ENCODE results near the gene AGMAT.

The AGMAT gene

GRCh38 chr1:15558516-15558915, 26.3 kb downstream of the AGMAT start:
- DNase-seq: no peak

GRCh38 chr1:15557594-15557993, 27.3 kb downstream of the AGMAT start:
- no peak for DNase-seq

DNA sequence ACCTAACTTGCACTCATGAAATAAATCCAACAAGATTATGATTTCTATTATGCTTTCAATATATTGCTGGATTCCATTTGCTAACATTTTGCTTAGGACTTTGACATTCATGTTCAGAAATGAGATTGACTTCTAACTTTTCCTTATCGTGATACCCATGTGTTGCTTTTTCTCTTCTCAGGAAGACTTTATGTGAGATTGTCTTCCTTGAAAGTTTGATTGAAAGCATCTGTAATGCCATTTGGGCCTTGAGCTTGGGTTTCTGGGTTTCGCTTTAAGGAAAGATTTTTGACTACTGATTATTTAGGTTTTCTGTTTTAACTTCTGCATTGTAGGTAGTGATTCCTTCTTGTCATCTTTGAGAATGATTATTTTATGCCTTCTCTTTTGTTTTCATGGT, 27.8 kb downstream of the AGMAT start:
- DNase-seq: no peak

DNA sequence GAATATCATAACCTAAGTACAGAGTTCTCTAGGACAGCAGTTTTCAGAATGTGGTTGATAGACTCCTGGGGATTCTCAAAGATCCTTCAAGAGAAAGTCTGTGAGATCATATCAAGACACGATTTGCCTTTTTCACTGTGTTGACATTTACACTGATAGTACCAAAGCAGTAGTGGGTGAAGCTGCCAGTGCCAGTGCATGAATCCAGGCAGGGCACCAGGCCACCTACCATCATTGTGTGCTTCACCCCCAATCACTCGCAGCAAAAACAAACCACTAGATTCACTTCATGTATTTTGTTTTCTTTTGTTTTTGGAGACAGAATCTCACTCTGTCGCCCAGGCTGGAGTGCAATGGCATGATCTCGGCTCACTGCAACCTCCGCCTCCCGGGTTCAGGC, 34.3 kb downstream of the AGMAT start:
- no peak for DNase-seq

GRCh38 chr1:15546641-15547040, 38.2 kb downstream of the AGMAT start:
- DNase-seq: no peak

DNA sequence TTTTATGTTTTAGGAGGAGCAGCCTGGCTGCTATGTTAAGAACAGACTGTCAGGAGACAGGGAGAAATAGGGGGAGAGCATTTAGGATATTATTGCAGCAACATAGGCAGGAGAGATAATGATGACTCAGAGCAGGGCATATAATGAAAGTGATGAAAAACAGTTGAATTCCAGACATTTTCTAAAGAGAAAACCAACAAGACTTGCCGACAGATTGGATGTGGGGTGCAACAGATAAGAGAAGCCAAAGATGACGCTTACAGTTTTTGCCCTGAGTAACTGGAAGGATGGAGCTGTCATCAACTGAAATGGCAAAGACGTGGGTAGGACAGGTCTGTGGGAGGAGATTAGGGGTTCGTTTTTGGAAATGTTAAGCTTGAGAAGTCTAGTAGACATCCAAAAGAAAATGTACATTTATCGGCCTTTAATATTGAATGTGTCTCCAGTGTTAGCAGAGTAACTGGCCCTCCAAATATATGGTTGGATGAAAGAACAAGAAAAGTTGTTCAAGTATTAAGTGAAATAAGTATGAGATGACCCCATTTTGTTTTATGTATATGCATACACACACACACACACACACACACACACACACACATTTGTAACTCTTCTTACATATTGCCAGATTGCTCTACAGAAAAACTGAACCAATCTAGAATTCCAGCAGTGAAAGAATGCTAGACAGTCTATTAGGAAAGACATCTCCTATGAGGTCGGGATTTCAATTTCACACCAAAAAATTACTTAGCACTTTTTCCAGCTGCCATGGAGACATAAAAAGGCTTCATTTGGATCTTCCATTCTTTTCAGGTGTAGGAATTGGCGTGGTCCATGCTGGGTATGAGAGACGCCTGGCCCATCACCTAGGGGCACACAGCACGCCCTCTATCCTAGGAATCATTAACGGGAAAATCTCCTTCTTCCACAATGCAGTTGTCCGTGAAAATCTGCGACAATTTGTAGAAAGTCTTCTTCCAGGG, 41.0 kb downstream of the AGMAT start:
- DNase-seq: no peak

DNA sequence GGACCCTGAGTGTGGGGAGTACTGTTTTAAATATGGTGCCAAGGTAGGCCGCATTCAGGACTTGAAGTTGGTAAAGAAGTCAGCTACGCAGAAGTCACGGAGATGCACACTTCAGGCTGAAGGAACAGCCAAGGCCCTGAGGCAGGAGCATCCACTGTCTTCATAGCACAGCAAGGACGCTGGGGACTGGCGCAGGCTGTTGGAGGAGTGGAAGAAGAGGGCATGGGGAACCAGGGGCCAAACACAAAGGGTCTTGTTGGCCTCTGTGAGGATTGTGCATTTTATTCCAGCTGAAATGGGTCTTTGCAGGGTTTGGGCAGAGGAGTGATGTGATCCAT, 41.6 kb downstream of the AGMAT start:
- DNase-seq: no peak

DNA sequence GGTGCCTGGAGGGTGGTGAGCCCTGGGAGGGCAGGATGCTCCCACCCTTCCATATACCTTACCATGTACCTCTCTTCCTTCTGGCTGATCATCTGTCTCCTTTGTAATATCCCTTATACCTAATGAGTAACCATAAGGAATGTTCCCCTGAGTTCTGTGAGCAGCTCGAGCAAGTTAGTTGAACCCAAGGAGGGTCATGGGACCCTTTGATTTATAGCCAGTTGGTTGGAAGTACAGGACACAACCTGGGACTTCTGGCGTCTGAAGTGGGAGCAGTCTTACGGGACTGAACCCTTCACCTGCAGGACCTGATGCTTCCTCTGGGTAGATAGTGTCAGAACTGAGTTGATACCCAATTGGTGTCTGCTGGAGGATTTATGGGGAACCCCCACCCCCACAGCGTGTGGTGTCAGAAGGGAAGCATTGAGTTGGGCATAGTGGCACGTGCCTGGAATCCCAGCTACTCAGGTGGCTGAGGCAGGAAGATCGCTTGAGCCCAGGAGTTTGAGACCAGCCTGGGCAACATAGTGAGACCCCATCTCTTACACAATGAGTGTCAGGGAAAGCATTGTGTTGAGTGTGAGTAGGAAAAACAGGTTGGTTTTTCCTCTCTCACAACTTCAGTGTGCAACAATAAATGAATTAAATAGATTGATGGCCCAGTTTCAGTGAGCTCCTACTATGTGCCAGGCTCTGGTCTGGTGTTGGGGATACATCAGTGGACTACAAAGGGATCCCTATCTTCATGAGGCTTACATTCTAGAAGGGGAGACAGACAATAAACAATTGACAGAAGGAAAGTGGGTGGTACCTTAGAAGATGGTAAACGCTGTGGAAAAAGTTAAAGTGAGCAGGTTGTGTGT, 42.2 kb downstream of the AGMAT start:
- no peak for DNase-seq

DNA sequence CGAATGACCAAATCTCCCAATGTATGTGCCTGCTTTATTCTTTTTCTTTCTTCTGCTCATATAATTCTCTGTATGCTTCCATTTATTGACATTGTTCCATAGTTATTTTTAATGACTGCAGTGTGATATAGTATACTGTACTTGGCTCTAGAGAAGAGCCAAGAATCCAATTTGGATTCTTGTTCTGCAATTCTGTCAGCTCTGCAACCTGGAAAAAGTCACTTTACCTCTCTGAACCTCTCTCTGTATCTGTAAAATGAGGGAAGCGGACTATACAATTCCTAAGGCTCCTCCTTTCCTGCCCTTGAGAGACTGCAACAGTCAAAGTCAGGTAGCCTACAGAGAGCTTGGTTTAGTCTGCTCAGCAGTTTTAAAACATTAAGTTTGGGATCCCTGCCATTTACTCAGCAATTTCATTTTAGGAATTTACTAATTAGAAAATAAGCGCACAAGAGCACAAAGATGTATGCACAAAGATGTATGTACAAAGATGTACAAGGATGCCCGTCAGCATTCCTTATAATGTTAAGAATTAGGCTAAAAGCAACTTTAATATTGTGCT, 43.5 kb downstream of the AGMAT start:
- no peak for DNase-seq

DNA sequence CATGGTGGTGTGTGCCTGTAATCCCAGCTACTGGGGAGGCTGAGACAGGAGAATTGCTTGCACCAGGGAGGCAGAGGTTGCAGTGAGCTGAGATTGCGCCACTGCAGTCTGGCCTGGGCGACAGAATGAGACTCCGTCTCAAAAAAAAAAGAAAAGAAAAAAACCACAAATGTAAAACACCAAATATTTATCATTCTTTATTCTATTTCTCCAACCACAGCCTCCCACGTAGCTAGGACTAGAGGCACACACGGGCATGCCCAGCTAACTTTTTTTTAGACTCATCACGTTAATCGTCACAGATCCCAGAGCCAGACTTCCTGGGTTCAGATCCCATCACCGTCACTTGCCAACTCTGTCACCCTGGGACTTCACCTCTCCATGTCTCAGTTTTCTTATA, 44.7 kb downstream of the AGMAT start:
- DNase-seq: no peak

DNA sequence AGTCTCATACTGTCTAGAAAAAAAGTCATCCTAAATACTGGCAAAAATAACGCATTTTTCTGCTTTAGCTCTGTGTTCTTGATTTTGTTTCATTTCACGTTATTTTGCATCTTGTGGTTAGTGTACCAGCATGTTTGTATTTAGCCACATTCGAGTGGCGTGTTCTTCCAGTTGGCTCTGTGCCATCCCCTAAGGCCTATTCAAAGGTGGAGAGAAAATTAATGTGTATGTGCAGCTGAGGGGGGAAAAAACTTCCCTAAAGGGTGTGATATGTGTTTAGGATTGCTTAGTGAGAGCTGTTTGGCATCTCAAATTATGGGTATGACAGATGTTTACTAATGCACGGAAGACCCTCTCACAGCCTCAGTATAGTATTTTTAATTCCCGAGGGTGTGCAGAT, 46.1 kb downstream of the AGMAT start:
- DNase-seq: no peak

DNA sequence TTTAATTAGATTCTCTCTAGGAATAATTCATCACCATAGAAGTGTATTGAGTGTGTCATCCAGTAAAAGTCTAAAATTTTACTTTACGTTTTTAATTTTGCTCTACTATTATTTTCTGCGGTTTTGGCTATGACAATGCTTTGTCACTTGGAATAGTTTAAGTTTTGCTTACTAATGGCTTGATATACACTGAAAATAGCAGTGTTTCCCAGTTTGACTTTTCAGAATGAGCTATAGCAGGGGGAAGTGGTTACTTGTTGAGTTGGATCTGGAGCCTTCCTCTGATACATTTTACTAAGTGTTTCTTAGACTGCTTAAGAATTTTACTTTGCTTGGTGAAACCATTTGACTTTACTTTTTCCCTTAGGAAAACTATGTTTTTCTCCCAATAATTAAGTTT, 53.2 kb downstream of the AGMAT start:
- no peak for DNase-seq

DNA sequence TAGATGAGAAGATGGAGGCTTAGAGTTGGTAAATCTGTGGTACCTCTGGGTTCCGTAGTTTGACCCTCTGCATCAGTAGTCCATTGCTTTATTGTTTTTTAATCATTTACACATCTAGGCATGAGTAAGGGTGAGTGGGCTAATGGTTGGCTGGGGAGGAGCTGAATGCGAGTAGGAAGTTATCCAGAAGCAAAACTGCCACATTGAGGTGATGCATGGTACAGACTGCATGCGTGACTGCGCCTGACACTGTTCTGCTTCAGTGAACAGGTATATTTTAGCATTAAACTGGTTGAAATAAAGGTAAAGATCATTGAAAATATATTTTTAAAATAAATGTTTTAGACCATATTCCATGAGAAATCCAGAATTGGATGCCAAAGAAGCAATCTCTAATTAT, 53.8 kb downstream of the AGMAT start:
- no peak for DNase-seq

- peak; percentile 88 to 99 for DNase-seq
Observed at GRCh38 chr1:15526490-15527339, 58.1 kb downstream of the AGMAT start, which contains the start of gene DNAJC16. TSS of gene DNAJC16 (plus strand) at chr1:15526848. CDS start at chr1:15529106, 2,258 bp downstream.

GRCh38 chr1:15526021-15526489, 58.8 kb downstream of the AGMAT start:
- no peak for DNase-seq

- DNase-seq: peak in 1 of 2 donors; percentile 70
Observed at GRCh38 chr1:15525050-15526020, 59.5 kb downstream of the AGMAT start.

DNA sequence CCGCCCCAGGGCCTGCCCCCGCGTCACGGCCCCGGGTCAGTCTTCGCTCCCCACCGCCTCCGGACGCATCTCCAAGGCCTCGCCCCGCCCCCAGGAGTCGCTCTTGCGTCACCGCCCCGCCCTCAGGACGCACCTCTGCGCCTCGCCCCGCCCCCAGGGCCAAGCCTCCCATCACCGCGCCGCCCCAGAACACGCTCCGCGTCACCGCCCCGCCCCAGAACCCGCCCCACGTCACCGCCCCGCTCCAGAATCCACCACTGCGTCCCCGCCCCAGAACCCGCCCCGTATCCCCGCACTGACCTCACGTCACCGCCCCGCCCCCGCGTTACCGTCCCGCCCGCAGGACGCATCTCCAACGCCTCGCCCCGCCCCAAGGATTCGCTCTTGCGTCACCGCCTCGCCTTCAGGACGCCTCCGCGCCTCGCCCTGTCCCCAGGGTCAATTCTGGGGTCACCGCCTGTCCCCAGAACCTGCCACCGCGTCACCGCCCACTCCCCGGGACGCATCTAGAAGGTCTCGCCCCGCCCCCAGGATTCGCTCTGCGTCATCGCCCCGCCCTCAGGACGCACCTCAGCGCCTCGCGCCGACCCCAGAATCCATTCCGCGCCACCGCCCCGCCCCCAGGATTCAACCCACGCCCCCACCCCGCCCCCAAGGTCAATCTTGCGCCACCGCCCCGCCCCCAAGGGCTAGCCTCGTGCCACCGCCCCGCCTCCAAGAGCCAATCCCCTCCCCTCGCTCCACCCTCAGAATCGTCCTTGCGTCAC, 60.4 kb downstream of the AGMAT start:
- DNase-seq: peak; percentile 98 to 100

DNA sequence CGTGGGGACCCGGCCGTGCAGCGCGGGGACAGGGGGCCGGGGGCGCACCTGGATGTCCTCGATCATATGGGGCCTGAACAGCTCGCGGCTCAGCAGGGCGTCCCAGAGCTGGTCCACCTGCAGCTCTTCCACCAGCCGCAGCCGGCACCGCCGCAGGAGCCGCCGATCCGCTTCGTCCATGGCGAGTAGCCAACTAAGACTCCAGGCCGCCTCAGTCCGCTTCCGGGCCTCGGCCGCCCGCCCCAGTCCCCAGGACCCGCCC, 60.9 kb downstream of the AGMAT start, which contains the start of gene CASP9:
CASP9 (minus strand) TSS at position 195 of the 262 bp plus-strand sequence; CDS start at position 180, 15 bp downstream.
- DNase-seq: no peak

- no peak for DNase-seq
Observed at GRCh38 chr1:15523104-15524020, 61.5 kb downstream of the AGMAT start.
